GM15510 (cell line): Measurements from ENCODE around the gene RELL2.

Source experiments
- POLR2A ChIP-seq: IDR thresholded peaks from 3 replicates; pipeline ENCODE4 v1.6.1; 2011; ENCODE audit warnings: borderline replicate concordance; ENCODE audit not compliant: insufficient read length; ENCODE audit errors: extremely low read depth

RELL2 gene

GRCh38 chr5:141680751-141681201, 44.0 kb downstream of the RELL2 start:
- no peak for TF ChIP-seq POLR2A

- TF ChIP-seq POLR2A, result no peak
These were observed 44.5 kb downstream of the RELL2 start for GRCh38 chr5:141681295-141681694.

- no peak for TF ChIP-seq POLR2A
These were observed 45.2 kb downstream of the RELL2 start, which contains the start of gene ARAP3 for GRCh38 chr5:141681695-141682641. Gene ARAP3, minus strand, starts transcription at chr5:141682230. Its CDS starts 1,744 bp downstream, at chr5:141680486.

- no peak for TF ChIP-seq POLR2A
These were observed 46.9 kb downstream of the RELL2 start for GRCh38 chr5:141683596-141684141.

GRCh38 chr5:141685591-141685990, 48.8 kb downstream of the RELL2 start:
- no peak for TF ChIP-seq POLR2A

GRCh38 chr5:141686648-141687416, 50.0 kb downstream of the RELL2 start:
- TF ChIP-seq POLR2A, result no peak
